ENCODE measurements around the gene STXBP6.

STXBP6 gene

GRCh38 chr14:24818823-24819341, 231.1 kb downstream of the STXBP6 start:
- DNase-seq (ENCODE audit: low spot score), result no peak
- H3K9me3 ChIP-seq (ENCODE audit: severe bottlenecking), result no peaks in the 10 kb centered on the region
- H3K36me3 ChIP-seq (ENCODE audit: low read depth), result no peaks in the 10 kb centered on the region
- H3K27me3 ChIP-seq (ENCODE audit: insufficient read depth, poor library complexity, severe bottlenecking), result peaks cover 25% of the 10 kb centered on the region
- TF ChIP-seq CTCF (IDR thresholded peaks at IDR 0.05; ENCODE audit: poor library complexity, severe bottlenecking), result no peak
- no peak overlapping the region for H3K4me3 ChIP-seq (ENCODE audit: severe bottlenecking)
- H3K4me1 ChIP-seq (ENCODE audit: insufficient read depth, poor library complexity, severe bottlenecking), result no peaks in the 10 kb centered on the region
- H3K27ac ChIP-seq (ENCODE audit: poor library complexity, severe bottlenecking), result no peak overlapping the region
- no peak for ATAC-seq (ENCODE audit: low read depth)

GRCh38 chr14:24818058-24818822, 231.7 kb downstream of the STXBP6 start:
- H3K36me3 ChIP-seq (ENCODE audit: low read depth), result no peaks in the 10 kb centered on the region
- no peak overlapping the region for H3K4me3 ChIP-seq (ENCODE audit: severe bottlenecking)
- no peaks in the 10 kb centered on the region for H3K4me1 ChIP-seq (ENCODE audit: insufficient read depth, poor library complexity, severe bottlenecking)
- no peak overlapping the region for H3K27ac ChIP-seq (ENCODE audit: poor library complexity, severe bottlenecking)
- ATAC-seq (ENCODE audit: low read depth), result 0 out of 3 replicates have a peak, but pooled peaks have one; percentile 39
- no peak for DNase-seq (ENCODE audit: low spot score)
- peaks cover 31% of the 10 kb centered on the region for H3K27me3 ChIP-seq (ENCODE audit: insufficient read depth, poor library complexity, severe bottlenecking)
- H3K9me3 ChIP-seq (ENCODE audit: severe bottlenecking), result no peaks in the 10 kb centered on the region
- TF ChIP-seq CTCF (IDR thresholded peaks at IDR 0.05; ENCODE audit: poor library complexity, severe bottlenecking), result no peak

- Histone ChIP-seq H3K9me3 (ENCODE audit: severe bottlenecking) (no peaks in the 10 kb centered on the region), H3K27me3 (ENCODE audit: insufficient read depth, poor library complexity, severe bottlenecking) (peaks cover 39% of the 10 kb centered on the region), H3K27ac (ENCODE audit: poor library complexity, severe bottlenecking) (no peak overlapping the region), H3K36me3 (ENCODE audit: low read depth) (no peaks in the 10 kb centered on the region), H3K4me1 (ENCODE audit: insufficient read depth, poor library complexity, severe bottlenecking) (no peaks in the 10 kb centered on the region), H3K4me3 (ENCODE audit: severe bottlenecking) (no peak overlapping the region)
- no peak for ATAC-seq (ENCODE audit: low read depth)
- no peak for DNase-seq (ENCODE audit: low spot score)
- no peak for TF ChIP-seq CTCF (IDR thresholded peaks at IDR 0.05; ENCODE audit: poor library complexity, severe bottlenecking)
These were observed 232.5 kb downstream of the STXBP6 start for GRCh38 chr14:24817212-24818057.

- no peaks in the 10 kb centered on the region for H3K36me3 ChIP-seq (ENCODE audit: low read depth)
- H3K9me3 ChIP-seq (ENCODE audit: severe bottlenecking), result no peaks in the 10 kb centered on the region
- H3K4me3 ChIP-seq (ENCODE audit: severe bottlenecking), result no peak overlapping the region
- no peak overlapping the region for H3K27ac ChIP-seq (ENCODE audit: poor library complexity, severe bottlenecking)
- TF ChIP-seq CTCF (IDR thresholded peaks at IDR 0.05; ENCODE audit: poor library complexity, severe bottlenecking), result no peak
- H3K27me3 ChIP-seq (ENCODE audit: insufficient read depth, poor library complexity, severe bottlenecking), result peaks cover 44% of the 10 kb centered on the region
- DNase-seq (ENCODE audit: low spot score) (no peak), ATAC-seq (ENCODE audit: low read depth) (no peak)
- no peaks in the 10 kb centered on the region for H3K4me1 ChIP-seq (ENCODE audit: insufficient read depth, poor library complexity, severe bottlenecking)
These were observed 233.1 kb downstream of the STXBP6 start for GRCh38 chr14:24816929-24817211.
